NCI-H1930 (cell line): ENCODE results near the gene ICA1L.

Experiments
- DNase-seq, 2 experiments: peaks; one replicate each; lab custom pipeline; 2025; lab: John Stamatoyannopoulos, UW

The ICA1L gene

DNA sequence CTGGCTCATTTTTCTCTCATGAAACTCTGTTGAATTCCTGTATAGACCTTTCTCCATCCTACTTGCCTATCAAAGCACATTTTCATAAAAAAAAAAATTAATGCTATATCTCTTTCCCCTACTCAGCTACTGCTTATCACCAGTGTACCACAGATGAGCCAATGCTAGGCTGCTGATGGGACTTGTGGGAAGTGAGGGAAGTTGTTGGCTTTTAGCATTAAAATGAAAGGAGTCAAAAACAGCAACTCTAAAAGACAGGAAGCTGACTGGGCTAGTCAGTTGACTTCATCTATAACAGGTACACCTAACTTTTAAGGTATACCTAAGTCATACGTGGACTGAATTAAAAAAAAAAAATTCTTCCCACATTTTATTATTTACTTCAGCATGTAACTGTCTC is 134.7 kb downstream of the ICA1L start:
- DNase-seq, result no peak

DNA sequence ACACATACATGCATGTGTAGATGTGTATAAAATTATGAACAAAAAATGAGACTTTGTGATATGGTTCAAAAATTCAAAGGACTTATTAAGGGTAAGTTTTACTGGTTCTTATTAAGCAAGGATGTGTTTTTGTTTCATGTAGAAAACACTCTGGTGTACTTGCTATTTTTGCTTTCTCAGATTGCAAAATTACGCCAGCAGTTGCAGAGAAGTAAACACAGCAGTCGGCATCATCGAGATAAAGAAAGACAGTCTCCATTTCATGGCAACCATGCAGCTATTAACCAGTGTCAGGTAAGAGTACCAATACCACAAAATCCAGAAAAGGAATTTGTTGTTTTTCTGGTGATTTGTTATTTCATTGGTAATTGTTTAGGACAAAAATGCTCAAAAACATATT is 145.5 kb downstream of the ICA1L start:
- DNase-seq, result no peak

DNA sequence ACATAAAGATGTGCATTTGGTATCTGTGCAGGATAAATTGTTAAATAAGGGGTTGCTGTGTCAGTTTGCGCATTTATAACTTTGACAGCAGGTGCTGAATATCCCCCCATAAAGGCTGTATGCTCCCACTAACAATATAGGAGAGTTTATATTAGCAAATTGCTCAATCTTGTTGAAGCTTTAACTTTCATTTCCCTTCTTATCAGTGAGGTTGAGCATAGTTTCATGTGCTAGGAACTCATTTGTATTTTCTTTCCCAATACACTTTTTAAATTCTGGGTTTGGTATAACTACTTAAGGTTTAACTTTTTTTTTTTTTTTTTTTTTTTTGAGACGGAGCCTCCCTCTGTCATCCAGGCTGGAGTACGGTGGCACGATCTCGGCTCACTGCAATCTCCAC is 147.8 kb downstream of the ICA1L start:
- DNase-seq, result no peak
